GM21723 (cell line): ENCODE data around the gene SH3RF3.

Experiments
- ATAC-seq: cut with Tn5 transposase; IDR thresholded peaks from one replicate; pipeline ENCODE4 v1.9.1; 2021; ENCODE audit warnings: mild to moderate bottlenecking, moderate library complexity; ENCODE audit not compliant: unreplicated experiment

SH3RF3 gene

DNA sequence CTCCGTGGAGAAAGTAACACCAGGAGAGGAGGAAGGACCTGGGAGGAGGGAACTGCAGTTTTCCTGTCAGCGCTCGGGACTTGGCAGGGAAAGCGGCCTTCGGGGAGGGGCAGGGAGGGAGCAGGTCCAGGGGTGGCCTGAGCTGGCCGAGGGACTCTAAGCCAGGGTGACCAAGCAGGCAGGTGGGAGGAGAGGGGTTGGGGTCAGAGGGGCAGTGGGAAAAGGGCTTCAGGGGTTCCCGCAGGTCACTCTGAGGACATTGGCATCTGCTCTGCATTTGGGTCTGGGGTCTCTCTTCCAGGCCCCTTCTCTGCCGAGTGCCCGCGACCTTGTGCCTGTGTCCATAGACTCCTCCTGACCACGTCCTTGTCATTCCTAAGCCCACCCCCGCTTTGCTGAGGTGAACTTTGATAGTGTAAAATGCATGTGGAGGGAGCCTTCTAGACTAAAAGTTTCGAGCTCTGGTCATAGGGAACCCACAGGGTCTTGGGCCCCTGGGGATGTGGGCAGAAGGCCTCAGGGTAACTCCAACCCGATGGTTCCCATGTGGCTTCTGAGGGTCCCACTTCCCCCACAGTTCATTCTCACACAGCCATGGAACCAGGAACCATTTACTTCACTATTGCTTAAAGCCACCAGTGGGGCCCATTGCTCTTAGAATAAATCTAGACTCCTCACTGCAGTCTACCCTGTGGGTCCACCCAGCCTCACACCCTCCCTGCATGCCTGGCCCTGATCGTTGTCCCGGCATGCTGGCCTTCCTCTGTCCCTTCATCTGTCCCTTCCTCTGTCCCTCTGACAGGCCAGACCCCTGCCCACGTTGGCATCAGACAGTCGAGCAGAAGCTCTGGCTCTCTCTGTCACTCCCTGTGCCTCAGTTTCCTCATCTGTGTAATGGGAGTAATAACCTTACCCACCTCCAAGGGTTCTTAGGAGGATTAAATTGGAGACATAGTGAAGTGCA lies 255.6 kb downstream of the SH3RF3 start:
- no peak for ATAC-seq

DNA sequence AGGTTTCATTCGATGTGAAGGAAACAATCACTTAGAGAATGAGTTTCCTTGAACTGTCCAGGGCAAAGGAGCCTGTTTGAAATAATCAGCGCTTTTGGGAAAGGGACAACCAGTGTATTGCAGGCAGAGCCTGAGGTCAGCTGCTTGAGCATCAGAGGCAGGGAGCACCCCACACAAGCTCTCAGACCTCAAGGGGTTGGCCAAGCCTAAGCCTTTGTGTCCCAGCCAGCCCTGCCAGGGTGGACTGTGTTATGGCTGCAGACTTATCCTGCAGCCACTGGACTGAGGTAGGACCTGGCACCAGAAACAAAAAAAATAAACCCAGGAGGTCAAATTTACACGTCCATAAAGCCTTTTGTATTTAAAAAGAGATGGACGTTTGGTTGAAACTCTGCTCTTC lies 256.5 kb downstream of the SH3RF3 start:
- no peak for ATAC-seq

DNA sequence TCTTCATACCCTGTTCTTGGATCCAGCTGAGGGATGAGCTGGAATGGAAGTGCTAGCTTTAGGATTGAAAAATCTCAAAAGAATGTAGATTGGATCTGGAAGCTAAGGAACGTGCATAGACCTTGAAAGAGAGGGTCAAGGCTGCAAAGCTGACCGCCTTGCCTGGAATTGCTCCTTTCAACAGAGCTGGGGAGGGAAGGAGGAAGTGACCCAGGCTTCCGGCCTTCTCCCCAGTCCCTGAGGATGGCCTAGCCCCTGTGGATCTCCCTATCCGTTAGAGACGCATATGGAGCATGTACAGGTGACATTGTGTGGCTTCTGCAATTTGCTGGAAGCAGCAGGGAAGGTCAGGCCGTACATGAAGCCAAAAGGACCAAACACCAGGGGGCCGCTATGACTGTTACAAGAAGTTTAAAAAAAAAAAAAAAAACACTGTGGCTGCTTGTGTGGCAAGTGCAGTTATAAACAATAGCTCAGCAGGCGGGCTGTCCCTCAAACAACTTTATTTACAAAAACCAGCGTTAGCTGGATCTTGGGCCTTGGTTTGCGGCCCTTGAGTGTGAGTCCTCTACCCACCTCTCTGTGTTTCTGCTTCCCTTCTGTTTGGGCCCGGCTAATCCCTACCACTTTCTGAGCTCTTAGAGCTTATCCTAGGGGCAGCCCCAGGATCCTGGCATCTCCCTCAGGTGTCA lies 257.1 kb downstream of the SH3RF3 start:
- no peak for ATAC-seq

DNA sequence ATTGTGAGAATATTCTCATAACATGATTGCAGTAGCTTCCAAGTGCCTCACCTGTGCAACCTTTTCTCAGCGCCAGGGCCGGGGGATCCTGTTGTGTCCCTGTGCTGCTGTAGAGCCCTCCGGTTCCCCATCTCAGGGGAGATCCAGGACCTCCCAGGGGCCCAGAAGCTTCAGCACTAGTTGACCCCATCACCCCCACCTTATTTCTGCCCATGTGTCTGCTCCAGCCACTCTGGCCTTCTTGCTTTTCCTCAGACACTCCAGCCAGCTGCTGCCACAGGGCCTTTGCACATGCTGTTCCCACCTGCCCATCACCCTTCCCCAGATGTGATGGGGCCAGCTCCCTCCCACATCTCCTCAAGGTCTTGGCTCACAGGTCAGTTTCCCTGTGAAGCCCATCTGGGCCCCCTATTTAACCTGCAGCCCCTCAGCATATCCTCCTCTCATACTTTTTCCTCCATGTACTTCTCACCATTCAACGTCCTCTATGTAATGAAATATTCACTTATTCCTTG lies 258.3 kb downstream of the SH3RF3 start:
- ATAC-seq: no peak

DNA sequence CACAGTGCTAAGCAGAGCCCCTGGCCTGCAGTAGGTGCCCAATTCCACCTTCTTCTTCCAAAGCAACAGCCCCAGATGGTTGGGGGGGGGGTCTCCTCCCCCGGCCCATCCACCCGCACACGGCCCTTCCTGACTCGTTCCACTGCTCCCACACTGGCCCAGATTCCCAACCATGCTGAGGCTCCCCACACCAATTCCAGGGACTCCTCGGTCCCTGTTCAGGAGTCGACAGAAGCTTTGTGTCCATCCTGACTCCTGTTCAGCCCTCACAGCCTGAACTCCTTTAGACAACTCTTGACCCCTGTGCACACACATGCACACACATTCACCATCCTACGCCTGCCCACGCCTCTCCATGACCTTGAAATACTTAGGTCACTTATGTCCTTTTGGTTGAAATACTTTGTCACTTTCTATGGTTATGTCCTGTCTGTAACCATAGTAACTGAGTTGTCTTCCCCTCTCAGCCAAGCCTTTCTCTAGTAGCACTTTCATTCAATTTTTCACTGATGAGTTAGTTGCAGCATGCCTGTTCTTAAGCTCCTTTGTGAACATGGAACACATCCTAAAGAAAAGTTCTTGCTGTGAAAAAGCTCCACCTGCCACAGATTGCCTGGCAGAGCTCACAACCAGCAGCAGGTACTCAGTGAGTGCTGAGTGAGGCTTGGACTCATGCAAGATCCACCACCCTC lies 258.9 kb downstream of the SH3RF3 start:
- ATAC-seq: no peak

DNA sequence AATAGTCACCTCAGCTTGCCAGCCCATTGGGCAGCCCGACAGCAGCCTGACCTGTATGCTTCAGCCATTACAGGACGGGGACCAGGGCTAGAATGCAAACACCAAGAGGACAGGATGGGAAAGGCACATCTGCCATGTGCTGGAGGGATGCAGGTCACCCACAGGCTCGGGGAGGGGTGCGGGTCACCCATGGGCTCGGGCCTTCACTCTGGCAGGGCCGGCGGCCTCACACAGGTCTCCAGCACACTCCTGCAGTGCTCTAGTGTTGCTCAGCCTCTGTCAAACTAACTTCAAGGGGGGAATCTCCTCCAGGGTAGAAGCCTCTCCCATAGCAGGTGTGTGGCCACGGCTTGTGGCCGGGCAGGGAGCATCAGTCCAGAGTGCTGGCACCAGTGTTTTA lies 262.2 kb downstream of the SH3RF3 start:
- ATAC-seq: no peak

DNA sequence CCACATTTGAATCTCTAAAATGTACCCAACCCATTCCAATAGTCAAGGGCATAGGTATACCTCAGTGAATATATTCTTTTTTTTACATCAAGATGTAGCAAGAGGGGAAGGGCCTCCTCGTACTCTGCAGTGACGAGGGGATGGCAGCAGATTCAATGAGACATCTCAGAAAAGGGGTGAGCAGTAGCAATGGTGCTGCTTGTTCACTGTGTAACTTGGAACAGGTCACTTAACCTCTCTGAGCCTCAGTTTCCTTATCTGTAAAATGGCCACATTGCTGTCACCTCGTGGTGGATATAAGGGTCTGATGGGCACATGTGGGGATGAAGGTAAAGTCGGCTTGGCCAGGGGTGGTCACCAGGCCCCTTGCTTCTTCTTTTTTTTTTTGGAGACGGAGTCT lies 263.1 kb downstream of the SH3RF3 start:
- no peak for ATAC-seq

DNA sequence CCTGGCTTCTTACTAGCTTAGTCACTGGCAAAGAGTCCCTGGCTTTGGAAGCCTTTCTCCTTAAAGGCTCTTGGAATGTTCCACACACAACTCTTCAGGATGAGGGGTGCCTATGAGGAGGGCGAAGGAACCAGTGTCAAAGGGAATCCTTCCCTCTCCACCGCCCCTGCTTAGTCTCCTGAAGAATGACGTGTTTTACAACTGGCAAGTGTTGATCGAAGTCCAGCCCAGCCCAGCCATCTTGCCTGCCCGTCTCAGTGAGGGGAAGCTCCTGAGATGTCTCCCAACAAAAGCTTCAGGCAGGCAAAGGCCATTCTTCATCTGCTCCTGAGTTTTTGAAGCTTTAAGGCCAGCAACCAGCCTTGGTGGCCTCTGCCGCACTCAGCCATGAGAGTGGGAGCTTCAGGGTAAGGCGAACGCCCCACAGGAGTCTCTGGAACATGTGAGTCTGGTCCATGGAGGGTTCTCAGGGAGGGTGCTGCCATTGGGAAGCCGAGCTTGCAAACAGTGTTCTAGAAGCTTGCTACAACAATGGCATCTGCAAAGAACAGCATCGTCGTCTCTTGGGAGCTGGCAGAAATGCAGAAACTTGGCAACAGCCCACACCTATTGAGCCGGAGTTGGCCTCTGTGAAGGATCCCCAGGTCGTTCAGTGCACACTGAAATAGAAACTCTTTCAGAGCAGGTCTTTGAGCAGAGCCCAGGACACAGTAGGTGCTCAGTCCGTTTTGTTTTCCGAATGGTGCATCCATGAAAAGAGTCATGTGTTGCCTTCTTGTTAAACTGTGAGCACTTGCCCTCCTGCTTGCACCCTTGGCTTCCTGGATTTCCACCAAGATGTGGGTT lies 264.0 kb downstream of the SH3RF3 start:
- no peak for ATAC-seq

DNA sequence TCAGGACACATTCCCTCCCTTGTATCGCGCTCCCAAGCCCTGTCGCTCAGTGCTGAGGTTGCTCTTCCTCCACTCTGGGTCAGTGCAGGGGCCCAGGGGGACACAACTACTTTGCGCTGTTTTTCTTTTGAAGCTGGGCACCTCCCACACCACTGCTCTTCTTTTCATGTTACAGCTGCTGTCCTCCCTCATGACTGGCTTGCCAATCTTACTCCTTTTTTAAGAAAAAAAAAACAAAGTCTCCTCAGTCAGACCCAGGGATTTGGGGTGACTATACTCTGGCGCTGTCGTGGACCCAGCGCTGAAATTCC lies 264.6 kb downstream of the SH3RF3 start:
- no peak for ATAC-seq

DNA sequence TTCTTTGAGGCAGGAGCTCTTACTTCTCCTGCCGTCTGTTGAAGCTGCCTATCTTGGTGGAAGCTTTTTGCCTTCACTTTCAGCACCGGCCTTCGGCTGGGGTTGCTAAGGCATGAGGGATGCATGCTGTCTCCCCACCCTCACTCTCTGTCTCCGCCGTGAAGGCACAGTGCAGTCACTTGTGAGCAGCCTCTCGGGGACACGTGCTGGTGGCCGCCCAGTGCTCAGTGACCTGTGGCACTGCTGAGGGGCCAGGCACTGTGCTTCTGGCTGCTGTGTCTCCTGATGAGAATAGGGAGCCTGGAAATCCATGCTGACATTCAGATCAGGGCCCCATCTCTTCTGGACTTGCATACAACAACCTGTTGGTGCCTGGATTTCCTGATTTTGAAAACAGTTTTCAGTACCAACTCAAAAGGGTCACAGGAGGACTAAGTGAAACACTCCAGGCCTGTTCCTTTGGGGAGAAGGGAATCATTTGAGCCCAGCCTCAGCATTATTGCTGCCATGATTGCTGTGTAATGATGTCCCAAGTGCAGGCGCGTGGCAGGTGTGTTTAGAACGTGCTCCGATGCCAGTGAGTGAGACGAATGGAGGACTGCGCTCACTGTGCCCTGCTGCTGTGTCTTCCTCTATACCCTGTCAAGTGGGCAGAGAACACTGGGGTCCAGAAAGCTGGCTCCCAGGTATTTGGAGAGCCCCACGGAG lies 266.6 kb downstream of the SH3RF3 start:
- no peak for ATAC-seq

DNA sequence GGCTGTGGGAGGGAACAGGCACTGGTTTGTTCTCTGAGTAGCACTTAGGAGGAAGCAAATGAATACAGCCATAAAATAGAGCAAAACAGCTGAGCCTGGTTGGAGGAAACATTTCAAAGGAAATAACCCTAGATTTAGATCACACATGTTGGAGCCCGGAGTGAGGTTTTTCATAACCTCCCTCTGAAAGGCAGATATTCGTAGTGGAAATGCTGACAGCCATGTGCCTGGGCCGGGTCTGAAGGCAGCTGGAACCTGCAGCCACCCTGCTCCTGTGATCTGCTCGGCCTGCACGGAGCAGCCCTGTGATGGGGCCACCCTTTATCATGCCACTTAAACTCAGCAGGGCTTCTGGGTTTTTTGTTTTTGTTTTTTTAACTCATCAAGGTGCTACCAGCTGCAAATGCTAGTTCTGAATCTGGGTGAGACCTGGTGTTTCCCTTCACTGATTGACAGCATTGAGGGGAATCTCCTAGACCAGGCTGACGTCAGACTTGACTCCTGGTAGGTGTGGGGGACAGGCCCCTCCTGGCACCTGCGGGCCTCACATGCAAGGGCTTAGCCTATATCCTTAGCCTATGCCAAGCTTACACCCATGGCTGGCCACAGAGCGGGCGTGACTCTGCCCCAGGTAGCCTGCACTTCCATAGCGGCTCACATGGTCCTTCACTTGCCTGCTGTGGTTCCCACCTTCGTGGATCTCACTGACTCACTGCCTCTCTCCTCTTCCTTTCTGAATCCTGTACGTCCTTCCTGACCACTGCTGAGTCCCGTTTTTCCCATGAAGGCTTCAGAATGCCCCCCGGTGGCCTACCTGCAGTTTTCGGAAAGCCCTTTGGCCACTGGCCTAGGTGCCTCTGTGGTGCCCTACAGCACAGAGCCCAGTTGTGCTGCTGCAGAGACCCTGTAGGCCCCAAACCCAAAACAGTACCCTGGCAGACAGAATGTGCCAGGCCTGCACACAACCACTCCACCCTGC lies 267.5 kb downstream of the SH3RF3 start:
- ATAC-seq: no peak

DNA sequence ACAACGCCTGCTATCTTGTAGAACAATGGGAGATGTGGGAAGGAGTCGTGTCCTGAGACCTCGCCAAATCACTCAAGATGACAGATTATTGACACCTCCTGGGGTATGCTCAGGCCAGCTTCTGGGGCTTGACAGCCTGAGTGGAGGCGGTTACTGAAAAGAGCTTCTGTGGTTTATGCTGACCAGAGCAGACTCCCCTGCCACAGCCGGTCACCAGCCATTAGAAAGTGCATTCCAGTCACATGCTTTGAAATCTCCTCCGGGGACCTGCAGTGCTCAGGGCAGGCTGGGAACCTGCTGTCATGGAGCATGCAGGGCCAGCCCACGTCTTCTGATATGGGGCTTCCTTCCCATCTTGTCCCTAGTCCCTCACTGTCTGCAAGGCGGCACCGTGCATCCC lies 268.9 kb downstream of the SH3RF3 start:
- ATAC-seq: no peak

DNA sequence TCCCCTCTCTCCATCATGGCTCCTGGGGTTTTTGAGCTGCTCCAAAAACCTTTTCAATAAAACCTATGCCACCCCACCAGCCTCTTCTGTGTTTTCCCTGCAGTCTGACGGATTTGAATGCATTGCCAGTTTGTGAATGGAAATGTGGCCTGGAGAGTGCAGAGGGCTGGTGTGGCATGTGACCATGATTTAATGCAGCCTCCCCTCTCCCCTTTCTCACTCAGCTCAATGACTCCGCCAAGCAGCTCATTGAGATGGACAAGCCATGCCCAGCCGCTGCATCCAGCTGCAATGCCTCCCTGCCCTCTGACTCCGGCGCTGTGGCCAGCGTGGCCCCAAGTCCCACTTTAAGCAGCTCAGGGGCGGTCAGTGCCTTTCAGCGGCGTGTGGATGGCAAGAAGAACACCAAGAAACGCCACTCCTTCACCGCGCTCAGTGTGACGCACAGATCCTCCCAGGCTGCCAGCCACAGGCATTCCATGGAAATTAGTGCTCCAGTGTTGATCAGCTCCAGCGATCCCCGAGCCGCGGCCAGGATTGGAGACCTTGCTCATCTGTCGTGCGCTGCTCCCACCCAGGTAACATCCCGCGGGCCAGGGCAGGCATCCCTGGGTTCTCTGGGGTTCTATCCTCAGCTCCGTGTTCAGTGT lies 269.5 kb downstream of the SH3RF3 start:
- ATAC-seq: no peak

DNA sequence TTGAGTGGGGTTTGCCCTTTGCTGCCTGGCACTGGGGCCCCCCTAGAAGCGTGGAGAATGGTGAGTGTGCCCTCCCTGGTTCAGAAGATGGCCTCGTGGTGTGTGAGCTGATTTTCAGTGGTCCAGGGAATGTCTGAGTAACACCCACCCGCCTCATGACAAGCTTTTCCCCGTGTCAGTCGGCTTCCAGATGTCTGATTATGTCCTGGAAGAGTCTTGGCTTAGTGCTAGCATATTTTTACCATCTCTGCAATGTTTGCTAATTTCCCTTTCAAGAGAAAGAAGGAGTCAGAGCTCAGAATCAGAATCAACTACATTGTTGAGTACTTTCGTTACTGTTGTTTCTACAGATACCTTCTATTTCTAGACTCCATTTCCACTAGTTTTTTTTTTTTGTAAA lies 270.1 kb downstream of the SH3RF3 start:
- no peak for ATAC-seq

DNA sequence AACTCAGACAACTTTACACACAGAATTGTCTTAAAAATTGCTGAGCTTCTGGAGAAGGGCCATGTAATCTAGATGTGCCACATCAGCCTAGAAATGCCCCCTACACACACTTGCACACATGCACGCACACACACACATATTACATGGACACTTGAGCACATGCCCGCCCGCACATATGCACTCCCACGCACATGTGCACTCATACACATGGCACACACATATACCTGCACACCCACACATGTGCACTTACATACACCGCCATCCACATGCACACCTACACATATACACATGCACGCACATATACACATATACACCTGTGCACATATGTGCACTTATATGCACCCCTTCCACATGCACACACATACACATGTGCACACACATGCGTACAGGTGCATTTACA lies 271.1 kb downstream of the SH3RF3 start:
- ATAC-seq: no peak

DNA sequence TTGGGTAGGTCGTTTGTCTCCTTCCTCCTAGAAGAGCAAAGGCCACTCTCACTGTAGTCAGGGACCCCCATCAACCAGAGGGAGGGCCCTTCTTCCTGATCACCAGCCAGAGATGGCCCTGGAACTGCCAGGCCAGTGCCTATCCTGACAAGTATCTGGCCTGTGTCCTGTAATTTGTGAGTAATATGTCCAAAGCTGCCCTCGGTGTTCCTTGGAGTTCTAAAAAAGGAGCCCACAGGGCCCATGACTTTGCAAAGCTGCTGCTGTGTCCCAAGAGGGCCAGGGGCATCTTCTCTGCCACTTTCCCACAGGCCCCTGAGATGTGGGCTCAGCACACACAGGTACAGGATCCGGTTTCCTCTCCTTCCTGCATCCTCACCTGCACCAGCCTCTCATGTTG lies 272.4 kb downstream of the SH3RF3 start:
- ATAC-seq: no peak

DNA sequence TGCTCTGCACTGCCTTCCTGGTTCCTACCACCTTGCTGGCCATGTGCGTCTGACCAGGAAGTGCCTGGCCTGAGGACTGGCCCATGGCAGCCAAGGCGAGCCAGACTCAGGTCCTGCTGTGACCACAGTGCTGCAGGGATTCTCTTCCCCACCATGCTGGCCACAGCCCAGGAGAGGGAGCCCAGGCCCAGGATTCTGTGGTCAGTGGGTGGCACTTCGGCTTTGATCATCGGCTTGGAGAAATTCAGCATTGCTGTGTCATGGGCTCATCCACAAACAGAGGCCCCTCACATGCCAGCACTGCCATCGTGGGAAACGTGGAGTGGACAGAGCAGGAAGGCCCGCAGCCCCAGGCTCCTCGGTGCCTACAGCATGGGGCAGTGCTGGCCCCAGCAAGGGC lies 273.2 kb downstream of the SH3RF3 start:
- no peak for ATAC-seq
